H1 (cell line): ENCODE data around the gene ZDHHC3. TPM values are rescaled to one million over a fixed set of nuclear protein-coding genes. Genes with fewer than 3 reads are reported as not detected.

Experiments
- CTCF ChIA-PET: fragments of 300-600 bp; sonication (Branson Sonifier 250); formaldehyde crosslinking; loops from one replicate; lab custom pipeline; 2021; ENCODE audit not compliant: partially characterized antibody; lab: Charles Lee
- POLR2A ChIA-PET: fragments of 300-600 bp; sonication (Branson Sonifier 250); formaldehyde crosslinking; loops from one replicate; lab custom pipeline; 2021; ENCODE audit warnings: inconsistent platforms; ENCODE audit not compliant: partially characterized antibody; lab: Charles Lee
- DNase-seq, 2 experiments: peaks; one replicate each; pipeline versions ENCODE4 v3.0.0 to v3.0.0-alpha.2; 2010 to 2022; ENCODE audit warnings: low spot score in 2 of 2, low read depth in 1 of 2, mixed read lengths in 1 of 2
- FAIRE-seq: peaks from 2 replicates; lab custom pipeline; 2011; peaks lifted over from hg19 to GRCh38; lab: Jason Lieb, UNC
- H2AFZ ChIP-seq: 2 replicates; pipeline ENCODE4 v1.8.1; 2012; ENCODE audit warnings: low read length, inconsistent platforms
- H2AK5ac ChIP-seq: 2 replicates; pipeline ENCODE4 v1.6.1; 2013; ENCODE audit warnings: low read depth, low read length
- H2BK120ac ChIP-seq: replicated peaks from 2 replicates; pipeline ENCODE3; 2013; ENCODE audit warnings: low read depth, low read length, inconsistent platforms
- H2BK12ac ChIP-seq: 2 replicates; pipeline ENCODE4 v1.6.1; 2013; ENCODE audit warnings: low read depth, low read length
- H2BK15ac ChIP-seq: 2 replicates; pipeline ENCODE4 v1.6.1; 2013; ENCODE audit warnings: low read length
- H2BK20ac ChIP-seq: 2 replicates; pipeline ENCODE4 v1.6.1; 2013; ENCODE audit warnings: low read length
- H2BK5ac ChIP-seq: 2 replicates; pipeline ENCODE4 v1.6.1; 2013; ENCODE audit warnings: low read depth, low read length
- H3K14ac ChIP-seq: 2 replicates; pipeline ENCODE4 v1.6.1; 2013; ENCODE audit warnings: inconsistent platforms; ENCODE audit not compliant: insufficient read length
- H3K18ac ChIP-seq: 2 replicates; pipeline ENCODE4 v1.6.1; 2013; ENCODE audit warnings: low read length; ENCODE audit errors: extremely low read depth
- H3K23ac ChIP-seq: 2 replicates; pipeline ENCODE4 v1.6.1; 2013; ENCODE audit warnings: inconsistent platforms; ENCODE audit not compliant: insufficient read length
- H3K23me2 ChIP-seq: 2 replicates; pipeline ENCODE4 v1.6.1; 2013; ENCODE audit warnings: low read depth, low read length
- H3K27ac ChIP-seq: 2 replicates; pipeline ENCODE4 v1.6.1; 2011; ENCODE audit warnings: low read depth, low read length, inconsistent platforms
- H3K27me3 ChIP-seq, 4 experiments: replicated peaks in 1 of 4; 1 replicate in 1 of 4; 2 replicates in 3 of 4; pipeline versions ENCODE4 v1.6.1 to v1.8.1; 2011 to 2013; ENCODE audit warnings: low read length in 3 of 4, mild to moderate bottlenecking in 3 of 4, inconsistent platforms in 2 of 4, mixed read lengths in 2 of 4, moderate library complexity in 1 of 4; ENCODE audit not compliant: control insufficient read depth in 3 of 4, insufficient read depth in 3 of 4; ENCODE audit errors: extremely low read depth in 1 of 4
- H3K36me3 ChIP-seq, 4 experiments: 2 replicates each; pipeline versions ENCODE4 v1.6.1 to v1.8.1; 2011 to 2013; ENCODE audit warnings: mild to moderate bottlenecking in 4 of 4, low read length in 3 of 4, moderate library complexity in 2 of 4, control low read depth in 1 of 4, inconsistent platforms in 1 of 4; ENCODE audit not compliant: insufficient read depth in 4 of 4, control insufficient read depth in 2 of 4
- H3K4ac ChIP-seq: replicated peaks from 2 replicates; pipeline ENCODE3; 2013; ENCODE audit warnings: low read length, low read depth, mixed read lengths, inconsistent platforms; ENCODE audit not compliant: insufficient read length
- H3K4me1 ChIP-seq, 4 experiments: replicated peaks in 1 of 4; 1 replicate in 1 of 4; 2 replicates in 3 of 4; pipeline versions ENCODE4 v1.6.1 to v1.8.1; 2011 to 2013; ENCODE audit warnings: low read length in 3 of 4, inconsistent platforms in 2 of 4, mixed read lengths in 1 of 4; ENCODE audit not compliant: insufficient read depth in 4 of 4, control insufficient read depth in 3 of 4
- H3K4me2 ChIP-seq, 2 experiments: 2 replicates each; pipeline versions ENCODE4 v1.6.1 to v1.8.1; 2011 to 2013; ENCODE audit warnings: low read depth in 2 of 2, low read length in 2 of 2, control low read depth in 1 of 2, inconsistent platforms in 1 of 2, mild to moderate bottlenecking in 1 of 2; ENCODE audit not compliant: insufficient read depth in 1 of 2
- H3K4me3 ChIP-seq, 4 experiments: fragments of 200-600, 300-600 bp in 1 of 4; sonication (generic), shearing (Covaris generic), sonication (Bioruptor Twin) in 1 of 4; 2 replicates each; pipeline versions ENCODE4 v1.5.1 to v1.8.1; 2011 to 2016; ENCODE audit warnings: low read length in 4 of 4, low read depth in 3 of 4, control low read depth in 2 of 4, inconsistent platforms in 2 of 4, mild to moderate bottlenecking in 2 of 4, mixed read lengths in 1 of 4, moderate library complexity in 1 of 4; ENCODE audit not compliant: insufficient read depth in 2 of 4; ENCODE audit errors: extremely low read depth in 1 of 4
- H3K56ac ChIP-seq: replicated peaks from 2 replicates; pipeline ENCODE3; 2013; ENCODE audit warnings: low read depth, mild to moderate bottlenecking, mixed read lengths, low read length, inconsistent platforms; ENCODE audit not compliant: insufficient read length
- H3K79me1 ChIP-seq: 2 replicates; pipeline ENCODE4 v1.6.1; 2013; ENCODE audit warnings: low read depth, low read length, control low read depth
- H3K79me2 ChIP-seq, 2 experiments: 2 replicates each; pipeline versions ENCODE4 v1.6.1 to v1.8.1; 2012 to 2013; ENCODE audit warnings: low read length in 2 of 2, mild to moderate bottlenecking in 2 of 2, inconsistent platforms in 1 of 2; ENCODE audit not compliant: insufficient read depth in 2 of 2, control insufficient read depth in 1 of 2
- H3K9ac ChIP-seq, 4 experiments: replicated peaks in 1 of 4; 1 replicate in 1 of 4; 2 replicates in 3 of 4; pipeline versions ENCODE4 v1.6.1 to v1.8.1; 2011 to 2013; ENCODE audit warnings: low read depth in 3 of 4, low read length in 3 of 4, control low read depth in 2 of 4, mild to moderate bottlenecking in 2 of 4, moderate library complexity in 2 of 4, inconsistent platforms in 1 of 4; ENCODE audit errors: extremely low read depth in 1 of 4
- H3K9me3 ChIP-seq, 2 experiments: 2 replicates each; pipeline versions ENCODE4 v1.6.1 to v1.8.1; 2012 to 2013; ENCODE audit warnings: mild to moderate bottlenecking in 2 of 2, moderate library complexity in 2 of 2, control low read depth in 1 of 2, inconsistent platforms in 1 of 2, low read depth in 1 of 2, low read length in 1 of 2, mixed read lengths in 1 of 2; ENCODE audit not compliant: insufficient read depth in 2 of 2
- H4K20me1 ChIP-seq, 2 experiments: replicated peaks in 1 of 2; 2 replicates each; pipeline versions ENCODE3 to v1.8.1; 2011 to 2013; ENCODE audit warnings: inconsistent platforms in 2 of 2, low read length in 2 of 2, mild to moderate bottlenecking in 1 of 2; ENCODE audit not compliant: insufficient read depth in 2 of 2, control insufficient read depth in 1 of 2
- H4K5ac ChIP-seq: 2 replicates; pipeline ENCODE4 v1.6.1; 2013; ENCODE audit warnings: low read length, low read depth, mixed read lengths, inconsistent platforms; ENCODE audit not compliant: insufficient read length
- H4K8ac ChIP-seq: 2 replicates; pipeline ENCODE4 v1.8.0; 2013; ENCODE audit warnings: mild to moderate bottlenecking, moderate library complexity, low read length, inconsistent platforms; ENCODE audit not compliant: insufficient read depth; ENCODE audit errors: extremely low read depth
- H4K91ac ChIP-seq: replicated peaks from 2 replicates; pipeline ENCODE3; 2013; ENCODE audit warnings: low read length, mixed read lengths, inconsistent platforms; ENCODE audit not compliant: insufficient read length
- ASH2L ChIP-seq: fragments of 200-600, 300-600 bp; sonication (generic); IDR thresholded peaks from one replicate; pipeline ENCODE4 v1.7.1; 2017; ENCODE audit warnings: low read length
- BACH1 ChIP-seq: IDR thresholded peaks from 2 replicates; pipeline ENCODE4 v1.6.1; 2012; ENCODE audit warnings: low read length, improper control_type of control experiment
- CREB1 ChIP-seq: IDR thresholded peaks from 2 replicates; pipeline ENCODE4 v1.6.1; 2012; ENCODE audit warnings: inconsistent platforms
- GTF2F1 ChIP-seq: IDR thresholded peaks from 2 replicates; pipeline ENCODE4 v1.6.1; 2012; ENCODE audit warnings: low read depth, low read length, improper control_type of control experiment, borderline replicate concordance
- NANOG ChIP-seq: IDR thresholded peaks from 2 replicates; pipeline ENCODE4 v1.6.1; 2011; ENCODE audit warnings: low read length, low read depth, mild to moderate bottlenecking, inconsistent platforms; ENCODE audit not compliant: insufficient read depth, poor library complexity, severe bottlenecking
- POLR2A ChIP-seq, 2 experiments: IDR thresholded peaks; 1 replicate in 1 of 2; 2 replicates in 1 of 2; pipeline ENCODE4 v1.6.1; 2011; ENCODE audit warnings: low read depth in 2 of 2, low read length in 2 of 2, mild to moderate bottlenecking in 2 of 2; ENCODE audit errors: control extremely low read depth in 1 of 2
- RNF2 ChIP-seq: fragments of 200-900, 300-1000 bp; sonication (generic); IDR thresholded peaks from 2 replicates; pipeline ENCODE4 v1.7.1; 2016; ENCODE audit warnings: borderline replicate concordance, low read depth, mild to moderate bottlenecking, antibody characterized with exemption, low read length; ENCODE audit not compliant: poor library complexity, severe bottlenecking; ENCODE audit errors: missing control alignments
- SAP30 ChIP-seq: fragments of 300-600 bp; sonication (generic); IDR thresholded peaks from 2 replicates; pipeline ENCODE4 v1.7.1; 2012; ENCODE audit warnings: low read length, moderate library complexity, mild to moderate bottlenecking, inconsistent platforms; ENCODE audit not compliant: insufficient read depth, insufficient replicate concordance
- SIX5 ChIP-seq: IDR thresholded peaks from 2 replicates; pipeline ENCODE4 v1.6.1; 2011; ENCODE audit warnings: mild to moderate bottlenecking, low read depth, low read length
- SP1 ChIP-seq: IDR thresholded peaks from 2 replicates; pipeline ENCODE4 v1.6.1; 2011; ENCODE audit warnings: low read depth, low read length
- TAF7 ChIP-seq: optimal IDR thresholded peaks from 2 replicates; pipeline ENCODE3; 2011; ENCODE audit warnings: low read depth, mild to moderate bottlenecking, inconsistent platforms, low read length, moderate library complexity, borderline replicate concordance
- TCF12 ChIP-seq: IDR thresholded peaks from 2 replicates; pipeline ENCODE4 v1.6.1; 2011; ENCODE audit warnings: low read depth, mild to moderate bottlenecking, low read length
- TEAD4 ChIP-seq: IDR thresholded peaks from 2 replicates; pipeline ENCODE4 v1.6.1; 2012; ENCODE audit warnings: low read depth, low read length, inconsistent platforms, mixed read lengths
- WGBS, 2 experiments: shearing (Covaris generic) in 1 of 2; methylation state at CpG; one replicate each; pipeline versions ENCODE4 v1.1.6 to v1.1.7; 2013 to 2015; ENCODE audit warnings: low lambda C conversion rate in 2 of 2, mixed read lengths in 2 of 2, inconsistent platforms in 1 of 2, low coverage in 1 of 2, missing lambda C conversion rate in 1 of 2; ENCODE audit not compliant: insufficient replicate concordance in 2 of 2, insufficient coverage in 1 of 2, insufficient read length in 1 of 2; ENCODE audit errors: extremely low coverage in 1 of 2, missing lambda C conversion rate in 1 of 2; 5-methylcytosine and 5-hydroxymethylcytosine counted together
- polyA plus RNA-seq, 7 experiments: library from polyadenylated mRNA; depleted of rRNA in 3 of 7; stranded (reverse) in 5 of 7; unstranded in 2 of 7; fragments of >200 nt in 5 of 7; fragments of 200-250 nt in 2 of 7; gene quantifications; 1 replicate in 5 of 7; 2 replicates in 1 of 7; 4 replicates in 1 of 7; pipeline versions ENCODE4 v1.2.1 to v1.2.3, GENCODE V29; 2011 to 2013; ENCODE audit warnings: missing spikeins in 2 of 7, mixed read lengths in 2 of 7
- total RNA-seq: library from RNA; stranded (reverse); fragmentation: NEBNext Ultra II Directional; extraction: Animal tissue kit (Norgen Biotek cat#: 25700); gene quantifications from 2 replicates; pipeline ENCODE4 v1.2.1, GENCODE V29; 2021

Gene ZDHHC3
- total and polyA plus RNA-seq, 2 of the 8 experiments (the other 6 are each of a cell fraction or from before 2014, with no cell fraction given) = 77.4 to 88.7 TPM

GRCh38 chr3:44942202-44942921 is 33.6 kb downstream of the ZDHHC3 start:
- no peaks in the 10 kb centered on the region for H3K9me3 ChIP-seq
- 88% methylated on average over 9 of the region's 9 CpGs; no CpG with 5 or more reads in 1 of the 2 experiments for WGBS, 2 experiments
- no peak overlapping the region for H2BK12ac ChIP-seq
- peaks cover 0 to 38% (median 17%) of the 10 kb centered on the region in 4 experiments; a peak in 6 of 8 replicates for H3K36me3 ChIP-seq
- H4K8ac ChIP-seq = no peak overlapping the region
- H3K56ac ChIP-seq = no peak overlapping the region
- H3K4me1 ChIP-seq = no peaks in the 10 kb centered on the region
- no peak overlapping the region for H3K4ac ChIP-seq
- H3K79me1 ChIP-seq = peaks cover 2% of the 10 kb centered on the region; the same call in 1 of the 2 replicates
- no peaks in the 10 kb centered on the region for H3K79me2 ChIP-seq
- DNase-seq (no peak), FAIRE-seq (no peak)
- no peaks in the 10 kb centered on the region for H3K27me3 ChIP-seq
- ChIA-PET CTCF (interaction anchor here (1.0 to 5.5 kb wide), 3 partner anchors 24 to 30 kb away, joined by 3 to 28 read pairs (median 3); no protein-coding TSS in a partner anchor), POLR2A (interaction anchor here (1.6 kb wide), 1 partner anchor 33 kb away, joined by 3 read pairs; the partner anchor contains the start of genes EXOSC7 and ZDHHC3)
- no peak overlapping the region for H2AFZ ChIP-seq
- H3K23ac ChIP-seq = no peak overlapping the region
- H2BK15ac ChIP-seq = no peak overlapping the region
- no peak overlapping the region for H2BK5ac ChIP-seq
- H4K91ac ChIP-seq = no peak overlapping the region
- H3K23me2 ChIP-seq = no peaks in the 10 kb centered on the region
- no peak overlapping the region for H3K9ac ChIP-seq
- H2AK5ac ChIP-seq = no peak overlapping the region
- H3K14ac ChIP-seq = no peak overlapping the region
- H4K20me1 ChIP-seq = peaks cover 0 to 2% of the 10 kb centered on the region in 2 experiments
- no peak overlapping the region for H2BK120ac ChIP-seq
- H4K5ac ChIP-seq = no peak overlapping the region
- no peak overlapping the region for H3K18ac ChIP-seq
- no peak overlapping the region for H3K27ac ChIP-seq
- TF ChIP-seq SP1 (no peak), POLR2A (IDR thresholded peaks at IDR 0.05; ENCODE audit: control extremely low read depth in 1 of 2, low read depth in 2 of 2, low read length in 2 of 2) (no peak), SIX5 (no peak), ASH2L (no peak), TCF12 (no peak), NANOG (no peak), TAF7 (no peak), SAP30 (no peak), BACH1 (no peak), CREB1 (no peak), GTF2F1 (no peak), TEAD4 (no peak), RNF2 (no peak)
- TF ChIP-seq, all 59 proteins: peak for 0
- Histone ChIP-seq H3K4me3 (no peak overlapping the region), H3K4me2 (no peak overlapping the region), H2BK20ac (no peak overlapping the region)
